Cardiac muscle cell (in vitro differentiated cells and primary cell): ENCODE results near the gene AGPAT4. TPM values are rescaled to one million over a fixed set of nuclear protein-coding genes. Genes with fewer than 3 reads are reported as not detected.

ENCODE experiments used
- DNase-seq, 2 donors: peaks; one replicate each; pipeline versions ENCODE4 v3.0.0 to v3.0.0-alpha.2; 2010 to 2017; ENCODE audit warnings: low read depth in 1 of 2, low spot score in 1 of 2
- H3K27ac ChIP-seq: fragments of 200-600 bp; sonication (generic); 2 replicates; pipeline ENCODE4 v1.5.1; 2016
- H3K27me3 ChIP-seq: fragments of 200-600 bp; sonication (generic); 2 replicates; pipeline ENCODE4 v1.6.0; 2016; ENCODE audit warnings: control low read depth
- H3K36me3 ChIP-seq: fragments of 200-600 bp; sonication (generic); 2 replicates; pipeline ENCODE4 v1.5.1; 2016; ENCODE audit warnings: control low read depth
- H3K4me1 ChIP-seq: fragments of 200-600 bp; sonication (generic); 2 replicates; pipeline ENCODE4 v1.8.1; 2017; ENCODE audit warnings: low read depth, mild to moderate bottlenecking, mixed run types
- H3K4me3 ChIP-seq: fragments of 200-600 bp; sonication (generic); 2 replicates; pipeline ENCODE4 v1.5.1; 2016; ENCODE audit warnings: mild to moderate bottlenecking
- H3K9me3 ChIP-seq: fragments of 200-600 bp; sonication (generic); 2 replicates; pipeline ENCODE4 v1.5.1; 2017; ENCODE audit warnings: low read depth, mild to moderate bottlenecking, control low read depth
- CTCF ChIP-seq: IDR thresholded peaks from 2 replicates; pipeline ENCODE4 v1.5.1; 2012; ENCODE audit warnings: low read depth, mild to moderate bottlenecking, low read length
- polyA plus RNA-seq: library from polyadenylated mRNA; unstranded; fragments of >200 nt; fragmentation: Nextera tagmentation; extraction: Ambion mirVana; gene quantifications from 2 replicates; pipeline ENCODE4 v1.2.1, GENCODE V29; 2016
- total RNA-seq: library from RNA; depleted of rRNA; stranded (reverse); fragments of >200 nt; gene quantifications from 2 replicates; pipeline ENCODE4 v1.2.3, GENCODE V29; 2016

AGPAT4 gene
- total and polyA plus RNA-seq, 2 experiments from 2014 or later: 13.9 to 17.7 TPM

- H3K9me3 ChIP-seq: no peaks in the 10 kb centered on the region
- H3K4me1 ChIP-seq: no peaks in the 10 kb centered on the region
- no peak for TF ChIP-seq CTCF
- DNase-seq: no peak
- H3K4me3 ChIP-seq: no peak overlapping the region
- no peak overlapping the region for H3K27ac ChIP-seq
- H3K27me3 ChIP-seq: no peaks in the 10 kb centered on the region
- peaks cover 8% of the 10 kb centered on the region for H3K36me3 ChIP-seq
Observed at GRCh38 chr6:161139766-161140553, 133.9 kb downstream of the AGPAT4 start.

GRCh38 chr6:161139304-161139765, 134.5 kb downstream of the AGPAT4 start:
- Histone ChIP-seq H3K4me1 (no peaks in the 10 kb centered on the region), H3K27ac (no peak overlapping the region), H3K27me3 (no peaks in the 10 kb centered on the region), H3K9me3 (no peaks in the 10 kb centered on the region), H3K4me3 (no peak overlapping the region), H3K36me3 (peaks cover 8% of the 10 kb centered on the region)
- no peak for DNase-seq
- TF ChIP-seq CTCF: no peak

DNA sequence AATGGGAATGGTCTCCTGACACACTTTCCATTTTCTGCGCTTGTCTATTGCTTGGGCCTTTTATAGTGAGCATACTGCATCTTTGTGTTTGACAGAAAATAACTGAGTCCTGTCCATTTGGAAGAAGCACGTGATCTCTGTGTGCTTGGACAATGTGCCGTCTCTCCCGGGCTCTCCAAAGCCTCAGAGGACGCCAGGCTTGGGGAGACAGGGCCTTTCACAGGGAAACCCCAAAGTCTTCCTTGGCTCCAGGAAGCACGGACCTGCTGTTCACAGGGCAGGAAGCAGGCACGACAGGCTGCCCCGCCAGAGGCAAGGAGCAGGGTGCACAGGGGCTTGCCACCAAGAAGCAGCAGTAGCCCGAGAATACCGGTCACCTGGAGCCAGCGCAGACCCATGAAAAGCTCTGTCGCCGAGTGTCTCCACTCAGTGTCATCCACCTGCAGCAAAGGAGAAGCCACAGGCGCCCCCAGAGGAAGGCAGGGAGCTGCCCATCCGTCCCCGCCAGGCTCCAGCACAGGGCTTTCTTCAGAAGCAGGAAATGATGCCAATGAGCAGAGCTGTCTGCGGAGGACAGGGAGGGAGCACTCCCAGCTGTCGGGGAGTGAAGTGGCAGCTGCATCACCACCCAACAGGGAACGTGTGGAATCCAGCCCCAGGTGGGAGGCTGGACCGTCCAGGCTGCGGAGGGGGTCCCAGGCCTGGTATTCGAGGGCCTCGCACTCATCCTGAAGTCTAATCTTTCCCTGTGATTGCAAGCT, 135.1 kb downstream of the AGPAT4 start:
- Histone ChIP-seq H3K9me3 (no peaks in the 10 kb centered on the region), H3K4me1 (no peaks in the 10 kb centered on the region), H3K36me3 (peaks cover 8% of the 10 kb centered on the region), H3K27me3 (no peaks in the 10 kb centered on the region), H3K4me3 (no peak overlapping the region), H3K27ac (no peak overlapping the region)
- no peak for DNase-seq
- no peak for TF ChIP-seq CTCF

DNA sequence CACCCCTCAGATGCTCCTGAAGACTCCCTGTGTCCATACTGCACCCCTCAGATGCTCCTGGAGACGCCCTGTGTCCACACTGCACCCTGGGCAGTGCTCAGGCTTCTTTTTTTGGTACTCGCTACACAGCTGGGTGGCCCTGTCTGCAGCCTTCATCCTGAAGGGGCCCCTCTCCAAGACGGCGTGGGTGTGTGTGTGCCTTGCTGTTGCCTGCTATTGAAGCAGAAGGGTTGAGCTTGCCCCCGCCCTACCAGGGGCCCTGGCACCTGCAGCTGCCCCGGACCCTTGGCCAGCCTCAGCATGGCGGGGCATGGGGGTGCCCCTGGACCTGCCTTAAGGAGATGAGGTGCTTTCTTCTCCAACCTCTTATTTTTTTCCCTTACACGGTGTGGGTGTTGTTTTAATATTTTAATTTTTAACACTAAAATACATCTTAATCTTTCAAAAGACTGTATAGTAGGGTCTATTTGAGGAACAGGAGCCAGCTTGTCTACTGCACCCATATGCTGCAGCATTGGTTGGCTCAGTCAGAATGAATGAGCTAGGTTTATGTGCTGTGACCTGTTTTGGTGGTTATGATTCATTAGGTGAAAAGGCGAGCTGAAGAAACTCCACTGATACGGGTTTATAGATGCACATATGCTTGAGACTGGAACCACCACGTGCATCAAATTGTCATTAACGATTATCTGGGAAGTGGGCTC, 135.9 kb downstream of the AGPAT4 start:
- Histone ChIP-seq H3K27ac (no peak overlapping the region), H3K27me3 (no peaks in the 10 kb centered on the region), H3K4me1 (no peaks in the 10 kb centered on the region), H3K36me3 (peaks cover 8% of the 10 kb centered on the region), H3K9me3 (no peaks in the 10 kb centered on the region), H3K4me3 (no peak overlapping the region)
- TF ChIP-seq CTCF: no peak
- DNase-seq: no peak

- no peak for TF ChIP-seq CTCF
- peaks cover 9% of the 10 kb centered on the region for H3K36me3 ChIP-seq
- H3K9me3 ChIP-seq: no peaks in the 10 kb centered on the region
- H3K27ac ChIP-seq: no peak overlapping the region
- DNase-seq: no peak
- H3K4me3 ChIP-seq: no peak overlapping the region
- no peaks in the 10 kb centered on the region for H3K4me1 ChIP-seq
- no peaks in the 10 kb centered on the region for H3K27me3 ChIP-seq
Observed at GRCh38 chr6:161137320-161137719, 136.5 kb downstream of the AGPAT4 start.
